HPDE6-E6E7 (cell line): ENCODE data around the gene CTIF.

ENCODE experiments used
- DNase-seq: peaks from one replicate; pipeline ENCODE4 v3.0.0; 2011; ENCODE audit warnings: missing footprints; ENCODE audit errors: extremely low spot score

The CTIF gene

GRCh38 chr18:48847807-48848486 lies 309.1 kb downstream of the CTIF start:
- no peak for DNase-seq

- peak; percentile 76 for DNase-seq
Measured at GRCh38 chr18:48848641-48849143, 309.9 kb downstream of the CTIF start.

- DNase-seq: no peak
Measured at GRCh38 chr18:48850822-48851598, 312.2 kb downstream of the CTIF start.

DNA sequence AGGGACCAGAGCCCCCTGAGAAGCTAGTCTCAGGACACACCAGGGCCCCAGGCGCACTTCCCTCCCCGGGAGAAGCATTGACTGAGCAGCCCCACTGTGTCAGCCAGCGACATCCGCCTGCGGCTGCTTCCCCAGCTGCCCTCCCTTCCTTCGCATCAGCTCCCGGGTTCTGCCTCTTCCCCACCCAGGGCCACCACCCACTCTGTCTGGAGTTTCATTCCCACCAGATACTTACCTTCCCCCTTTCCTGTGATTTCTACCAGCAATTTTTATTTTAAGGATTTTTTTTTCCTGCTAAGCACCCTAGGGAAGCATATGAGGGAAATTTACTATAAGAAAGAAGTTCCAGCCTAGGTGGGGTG lies 312.7 kb downstream of the CTIF start:
- no peak for DNase-seq

DNA sequence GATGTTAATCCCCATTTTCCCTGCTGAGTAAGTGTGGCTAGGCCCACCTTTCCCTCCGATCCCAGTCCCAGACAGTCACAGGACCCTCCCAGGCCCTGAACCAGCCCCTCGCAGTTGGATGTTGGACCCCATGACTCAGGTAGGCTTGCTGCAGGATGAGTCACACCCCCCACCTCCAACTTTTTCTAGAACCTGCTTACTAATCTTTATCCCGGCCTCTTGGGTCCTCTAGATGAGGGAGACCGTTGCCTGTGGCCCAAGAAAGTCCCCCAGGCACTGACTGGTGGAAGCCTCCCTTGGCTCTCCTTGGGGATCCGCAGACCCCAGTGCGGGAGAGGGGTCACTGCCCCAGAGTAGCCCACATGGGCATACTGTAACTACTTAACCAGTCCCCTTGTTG lies 313.5 kb downstream of the CTIF start:
- no peak for DNase-seq

GRCh38 chr18:48852794-48853193 lies 314.0 kb downstream of the CTIF start:
- DNase-seq: no peak

DNA sequence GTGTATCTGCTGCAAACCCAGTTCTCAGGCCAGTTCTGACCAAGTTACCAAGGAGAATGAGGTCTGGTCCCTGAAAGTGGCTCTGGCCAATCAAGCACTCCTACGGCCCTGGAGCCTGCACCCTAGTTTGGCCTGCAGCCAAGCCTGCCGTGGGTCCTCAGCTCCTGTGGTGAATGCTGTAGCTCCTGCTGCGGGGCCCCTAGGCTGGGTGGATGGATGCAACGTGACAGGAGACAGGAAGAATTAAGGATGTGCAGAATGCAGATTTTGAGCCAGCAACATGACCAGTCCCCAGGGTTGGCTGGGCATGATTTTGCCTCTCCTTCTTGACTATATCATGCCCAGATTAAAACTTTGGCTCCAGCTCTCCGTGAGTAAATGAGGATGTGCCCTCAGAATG lies 314.8 kb downstream of the CTIF start:
- DNase-seq: no peak

GRCh38 chr18:48854780-48855179 lies 315.9 kb downstream of the CTIF start:
- no peak for DNase-seq

DNA sequence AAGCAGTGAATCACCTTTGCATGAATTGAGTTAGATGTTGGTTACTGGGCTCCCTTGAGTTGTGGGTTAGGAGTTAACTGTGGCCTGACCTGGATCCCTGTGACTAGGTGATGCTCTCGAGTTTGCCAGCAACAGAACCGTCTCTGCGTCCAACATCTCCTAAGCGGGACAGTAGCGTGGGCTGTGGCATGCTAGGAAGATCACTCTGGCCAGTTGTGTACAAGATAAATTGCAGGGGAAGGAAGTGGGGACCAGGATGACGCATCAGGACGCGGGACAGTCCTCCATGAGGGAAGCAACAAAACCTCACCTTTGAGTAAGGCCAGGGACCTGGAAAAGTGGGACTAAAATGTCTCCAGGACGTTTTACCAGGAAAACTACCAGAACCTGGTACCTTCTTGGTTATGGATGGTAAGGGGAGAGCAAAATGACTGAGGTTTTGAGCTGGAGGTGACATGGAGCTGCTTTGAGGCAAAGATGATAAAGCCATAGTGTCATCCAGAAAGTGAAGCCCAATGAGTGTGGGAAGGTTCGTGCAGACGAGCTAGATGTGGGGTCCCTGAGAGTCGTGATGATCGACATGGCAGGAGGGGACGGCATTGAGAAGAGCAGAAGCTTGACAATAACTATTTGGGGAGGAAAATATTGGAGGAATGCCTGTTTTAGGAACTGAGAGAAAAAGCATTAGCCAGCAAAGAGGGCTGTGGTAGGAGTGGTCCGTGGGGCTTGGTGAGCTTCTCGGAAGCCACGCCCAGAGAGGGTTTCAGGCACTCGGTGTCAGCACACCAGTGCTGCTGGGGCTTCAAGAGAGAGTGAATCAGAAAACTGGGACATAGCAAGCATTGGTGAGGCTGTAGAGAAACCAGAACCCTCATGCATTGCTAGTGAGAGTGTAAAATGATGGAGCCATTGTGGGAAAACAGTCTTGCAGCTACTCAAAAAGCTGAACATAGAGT lies 316.9 kb downstream of the CTIF start:
- DNase-seq: no peak

- no peak for DNase-seq
Measured at GRCh38 chr18:48857023-48857694, 318.3 kb downstream of the CTIF start.

- no peak for DNase-seq
Measured at GRCh38 chr18:48858676-48859075, 319.8 kb downstream of the CTIF start.

DNA sequence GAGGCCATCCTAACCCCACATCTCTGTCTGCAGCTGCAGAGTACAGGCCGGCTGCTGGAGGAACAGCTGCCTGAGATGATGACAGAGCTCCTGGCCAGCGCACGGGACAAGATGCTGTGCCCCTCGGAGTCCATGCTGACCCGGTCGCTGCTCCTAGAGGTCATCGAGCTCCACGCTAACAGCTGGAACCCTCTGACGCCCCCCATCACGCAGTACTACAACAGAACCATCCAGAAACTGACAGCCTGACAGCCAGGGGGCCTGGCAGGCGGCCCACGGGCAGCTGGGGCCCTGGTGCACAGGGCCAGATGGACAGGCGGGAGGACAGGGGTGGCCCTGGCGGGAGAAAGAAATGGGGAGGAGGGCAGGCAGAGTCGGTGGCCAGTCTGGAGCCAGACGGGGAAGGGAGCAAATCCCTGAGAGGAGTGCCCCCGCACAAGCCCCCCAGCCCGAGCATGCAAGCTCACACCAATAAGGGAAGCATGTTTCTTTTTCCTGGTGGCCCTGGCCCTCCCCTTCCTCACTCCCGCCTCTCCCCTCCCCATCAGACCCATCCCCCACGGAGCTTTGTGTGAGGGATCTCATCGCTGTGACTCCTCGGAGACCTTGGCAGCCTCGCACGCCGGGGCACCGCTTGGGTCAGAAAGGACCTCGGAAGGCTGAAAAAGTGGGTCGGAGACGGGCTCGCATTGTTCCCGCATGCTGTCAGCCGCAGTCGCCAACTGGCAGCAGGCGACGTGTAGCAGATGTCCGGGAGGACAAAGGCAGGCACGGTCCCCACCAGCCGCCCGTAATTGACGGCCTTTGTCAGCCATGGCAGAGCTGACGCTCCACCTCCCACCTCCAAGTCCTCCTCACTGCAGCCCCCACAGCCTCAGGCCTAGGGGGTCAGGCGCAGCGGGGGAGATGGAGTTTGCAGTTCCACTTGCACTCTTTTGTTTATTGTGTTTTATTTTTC lies 320.8 kb downstream of the CTIF start:
- DNase-seq: no peak

DNA sequence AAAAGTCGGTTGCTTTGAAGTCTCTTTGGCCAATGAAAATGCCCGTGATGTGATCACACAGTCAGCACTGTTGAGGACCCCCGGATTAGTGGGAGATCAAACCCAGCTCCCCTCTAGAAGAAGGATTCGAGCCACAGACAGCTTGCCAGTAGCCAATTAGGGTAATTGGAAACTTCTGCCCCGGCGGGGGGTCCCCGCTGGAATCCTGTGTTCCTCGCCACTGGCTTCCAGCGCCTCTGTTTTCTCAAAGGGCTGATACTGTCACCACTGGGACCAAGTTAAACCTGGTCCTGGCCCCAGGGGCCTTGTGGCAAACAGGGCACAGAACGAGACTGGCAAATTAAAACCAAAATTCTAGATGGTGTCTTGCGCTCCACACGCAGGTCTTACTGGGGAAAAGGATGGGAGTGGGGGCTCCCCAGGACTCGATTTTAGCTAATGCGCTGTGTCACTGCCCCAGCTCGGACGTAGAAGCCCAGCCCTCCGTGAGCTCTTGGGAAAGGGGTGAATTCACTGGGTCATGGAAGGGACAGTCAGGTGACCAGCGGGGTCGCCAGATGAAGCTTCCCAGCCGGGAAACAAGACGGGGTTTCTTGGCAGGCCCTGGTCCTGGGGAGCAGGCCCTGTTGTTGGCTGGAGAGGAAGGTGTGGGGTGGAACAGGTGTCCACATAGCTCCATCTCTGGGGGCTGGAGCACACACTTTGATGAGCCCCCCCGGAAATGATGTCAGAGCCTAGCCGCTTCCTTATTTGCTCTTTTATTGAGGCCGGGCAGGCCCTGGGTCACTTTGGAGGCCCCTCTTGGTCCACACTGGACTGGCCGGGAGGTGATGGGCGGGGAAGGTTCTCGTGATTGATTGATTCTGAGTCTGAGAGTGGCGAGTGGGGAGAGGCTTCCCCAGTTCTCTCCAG lies 321.7 kb downstream of the CTIF start:
- DNase-seq: no peak

DNA sequence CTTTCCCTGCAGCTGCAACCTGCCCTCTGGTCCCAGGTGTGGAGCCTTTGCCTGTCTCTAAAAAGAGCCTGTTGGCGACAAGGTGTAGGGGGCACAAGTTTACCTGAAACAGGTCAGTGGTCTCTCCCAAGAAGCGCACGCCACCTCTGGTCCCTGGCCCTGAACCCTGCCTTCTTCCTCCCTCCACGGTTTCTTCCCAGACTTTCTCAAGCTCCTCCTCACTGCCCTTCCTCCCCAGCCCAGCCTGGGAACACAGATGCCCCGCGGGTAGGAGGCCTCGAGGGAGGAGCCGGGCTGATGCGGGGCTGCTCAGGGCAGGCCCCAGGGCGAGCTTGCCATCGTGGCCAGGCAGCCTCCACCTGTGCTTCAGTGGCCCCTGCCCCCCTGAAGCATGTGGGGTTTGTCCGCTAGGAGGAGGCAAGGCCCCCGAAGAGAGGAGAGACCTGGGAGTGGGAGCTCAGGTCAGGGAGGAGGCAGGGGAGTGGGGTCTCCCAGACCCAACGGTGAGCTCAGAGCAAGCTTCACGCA lies 322.4 kb downstream of the CTIF start:
- no peak for DNase-seq

DNA sequence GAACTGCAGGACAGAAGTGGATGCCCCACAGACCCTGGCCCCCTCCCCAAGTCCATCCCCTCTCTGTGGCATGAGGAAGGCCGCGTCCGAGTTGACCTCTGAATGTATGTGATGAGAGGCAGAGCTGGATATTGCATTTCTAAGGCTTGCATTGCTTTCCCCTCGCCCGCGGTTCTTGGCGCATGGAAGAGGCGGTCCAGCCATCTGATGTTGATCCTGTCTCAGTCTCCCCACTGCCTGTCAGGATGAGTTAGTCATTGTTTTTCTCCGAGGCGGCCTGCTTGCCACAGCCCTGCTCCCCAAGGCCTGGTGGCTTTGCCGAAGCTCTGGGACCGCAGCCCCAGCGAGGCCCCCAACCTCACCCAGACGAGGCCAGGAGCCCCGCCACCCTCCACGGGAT lies 323.3 kb downstream of the CTIF start:
- no peak for DNase-seq

GRCh38 chr18:48862678-48863270 lies 323.9 kb downstream of the CTIF start:
- DNase-seq: no peak

GRCh38 chr18:48863432-48864065 lies 324.7 kb downstream of the CTIF start:
- DNase-seq: no peak

DNA sequence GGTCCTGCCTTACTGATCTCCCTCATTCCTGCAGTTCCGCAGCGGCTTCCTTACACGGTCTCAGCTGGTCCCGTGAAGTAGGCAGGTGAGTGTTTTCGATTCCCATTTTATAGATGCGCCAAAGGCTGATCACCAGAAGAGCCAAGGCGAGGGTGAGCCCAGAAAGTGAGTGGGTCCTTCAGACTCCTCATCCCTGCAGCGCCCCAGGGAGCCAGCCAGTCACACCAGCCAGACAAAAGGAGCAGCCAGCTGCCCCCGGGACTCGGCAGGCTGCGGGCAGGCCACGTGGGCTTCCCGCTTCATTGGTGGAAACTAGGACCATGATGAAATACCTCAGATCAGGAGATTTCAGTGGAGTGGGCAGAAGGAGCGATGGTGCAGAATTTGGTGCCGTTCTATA lies 326.0 kb downstream of the CTIF start:
- DNase-seq: no peak
